NT2/D1 (cell line): ENCODE results near the gene CEP152.

Source experiments
- SUZ12 ChIP-seq: IDR thresholded peaks from 2 replicates; pipeline ENCODE4 v1.6.1; 2011; ENCODE audit not compliant: insufficient read length, insufficient read depth; ENCODE audit errors: extremely low read depth
- YY1 ChIP-seq: IDR thresholded peaks from 2 replicates; pipeline ENCODE4 v1.6.1; 2011; ENCODE audit not compliant: insufficient read length, insufficient read depth
- ZNF274 ChIP-seq: IDR thresholded peaks from 2 replicates; pipeline ENCODE4 v1.6.1; 2011; ENCODE audit warnings: mild to moderate bottlenecking, low read depth, low read length

GRCh38 chr15:48823237-48823636 is 12.4 kb upstream of the CEP152 start:
- TF ChIP-seq ZNF274 (no peak), YY1 (no peak), SUZ12 (no peak)
